ENCODE results near the gene USP31.
A peak's percentile ranks its signal among the peaks of the same experiment; 100 is the strongest.

Gene USP31

DNA sequence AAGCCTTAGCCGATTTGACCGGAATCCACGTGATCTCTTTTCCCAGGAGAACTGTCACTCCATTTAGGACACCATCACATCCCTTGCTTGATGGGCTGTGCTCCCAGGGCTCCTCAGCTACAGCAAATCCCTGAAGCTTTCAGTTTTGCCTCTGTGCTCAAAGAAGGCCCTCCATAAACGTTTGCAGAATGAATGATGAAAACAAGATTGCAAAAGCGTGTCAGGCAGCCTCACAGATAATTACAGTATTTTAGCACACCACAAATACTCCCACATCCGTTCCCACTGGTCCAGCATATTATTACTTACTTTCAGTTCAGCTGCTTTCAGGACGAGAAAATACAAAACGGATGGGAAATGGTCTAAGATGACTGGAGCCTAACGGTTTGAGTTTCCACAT lies 84.6 kb downstream of the USP31 start:
- no peak for DNase-seq (ENCODE audit: low read depth in 2 of 2)

DNA sequence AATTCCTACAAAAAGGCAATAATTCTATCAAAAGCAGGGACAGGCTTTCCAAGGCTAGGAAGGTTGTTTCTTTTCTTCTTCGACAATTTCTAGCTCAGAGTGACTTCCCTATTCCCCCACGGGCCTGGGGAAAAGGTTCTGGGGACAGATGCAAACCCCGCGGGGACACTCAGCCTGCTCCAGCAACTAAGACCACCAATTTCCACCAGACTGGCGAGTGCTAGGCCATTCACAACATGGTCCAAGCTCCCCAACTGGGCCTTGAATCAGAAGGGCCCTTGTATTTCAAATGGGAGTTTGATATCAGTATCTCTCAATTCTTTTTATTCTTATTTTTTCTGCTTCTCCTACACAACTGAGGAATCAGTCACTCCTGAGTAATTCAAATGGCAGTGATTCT lies 86.7 kb downstream of the USP31 start:
- DNase-seq (ENCODE audit: low read depth in 2 of 2), result no peak

DNA sequence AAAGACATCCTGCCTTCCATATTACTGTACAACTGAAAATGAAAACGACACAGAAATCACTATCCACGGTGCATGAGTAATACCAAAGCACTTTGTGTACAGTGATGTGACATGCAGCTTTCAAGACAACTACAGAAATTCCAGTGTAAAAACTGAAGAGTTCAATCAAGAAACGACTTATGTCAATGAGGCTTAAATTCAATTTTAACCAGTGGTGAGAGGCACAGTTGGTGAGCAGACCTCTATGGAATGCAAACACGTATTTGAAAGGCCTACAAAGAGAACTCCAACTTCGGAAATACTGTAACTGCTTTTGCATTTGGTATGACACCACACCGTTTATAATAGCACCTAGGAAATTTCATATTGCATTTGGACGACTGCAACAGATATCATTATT lies 87.6 kb downstream of the USP31 start:
- DNase-seq (ENCODE audit: low read depth in 2 of 2), result no peak

DNA sequence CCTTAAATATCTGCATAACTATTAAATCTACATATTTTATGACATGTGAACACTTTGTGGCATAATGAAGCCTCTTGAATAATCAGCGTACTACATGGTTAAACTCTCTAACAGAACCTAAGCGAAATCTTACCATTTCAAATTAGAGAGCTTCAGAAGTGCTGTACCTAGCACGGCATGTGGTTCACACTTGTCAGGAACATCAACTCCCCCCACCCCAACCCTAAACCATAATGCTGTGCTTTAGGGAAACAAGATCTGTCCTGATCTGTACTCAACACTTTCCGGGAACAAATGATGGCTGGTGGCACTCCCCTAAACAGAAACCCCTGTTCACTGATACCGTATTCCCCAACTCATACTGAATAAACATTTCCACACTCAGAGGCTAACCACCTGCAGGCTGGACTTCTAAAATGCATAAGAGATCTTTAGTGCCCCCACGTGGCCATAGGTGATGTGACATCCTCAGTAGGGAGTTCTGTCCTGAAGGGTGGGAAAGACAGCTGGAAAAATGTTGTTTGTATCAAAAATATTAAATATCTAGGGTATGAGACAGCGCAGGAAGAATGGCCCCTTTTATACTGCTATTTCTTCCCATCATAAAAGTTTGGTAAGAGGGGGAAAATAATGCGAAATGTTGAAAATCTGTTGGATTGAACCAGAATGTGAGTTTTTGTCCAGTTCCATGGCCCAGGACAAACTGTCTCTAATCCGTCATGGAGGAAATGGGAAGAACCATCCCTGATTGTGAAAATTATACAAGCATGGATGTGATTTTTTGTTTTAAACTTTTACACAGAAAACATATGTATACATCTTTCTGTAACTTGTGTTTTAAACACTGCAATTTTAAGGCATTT lies 88.6 kb downstream of the USP31 start:
- peak; percentile 31 to 54 for DNase-seq (ENCODE audit: low read depth in 2 of 2)

DNA sequence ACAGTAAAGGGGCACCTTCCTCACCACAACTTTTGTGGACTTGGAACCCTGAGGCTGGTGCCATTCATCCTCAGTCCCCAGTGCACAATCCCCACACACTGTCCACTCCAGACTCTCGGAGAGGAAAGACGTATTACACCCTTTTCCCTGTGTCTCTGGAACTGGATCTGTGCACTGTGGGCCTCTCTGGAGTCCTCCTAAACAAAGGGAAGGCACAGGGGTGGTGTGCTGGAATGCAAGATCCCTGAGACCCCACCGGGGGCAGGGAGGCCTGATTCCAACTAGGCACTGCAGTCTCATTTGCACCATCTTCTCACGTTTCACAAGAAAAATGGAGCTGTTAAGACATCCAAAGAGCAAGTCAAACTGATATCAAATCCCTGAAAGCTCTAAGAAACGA lies 89.8 kb downstream of the USP31 start:
- DNase-seq (ENCODE audit: low read depth in 2 of 2), result no peak

DNA sequence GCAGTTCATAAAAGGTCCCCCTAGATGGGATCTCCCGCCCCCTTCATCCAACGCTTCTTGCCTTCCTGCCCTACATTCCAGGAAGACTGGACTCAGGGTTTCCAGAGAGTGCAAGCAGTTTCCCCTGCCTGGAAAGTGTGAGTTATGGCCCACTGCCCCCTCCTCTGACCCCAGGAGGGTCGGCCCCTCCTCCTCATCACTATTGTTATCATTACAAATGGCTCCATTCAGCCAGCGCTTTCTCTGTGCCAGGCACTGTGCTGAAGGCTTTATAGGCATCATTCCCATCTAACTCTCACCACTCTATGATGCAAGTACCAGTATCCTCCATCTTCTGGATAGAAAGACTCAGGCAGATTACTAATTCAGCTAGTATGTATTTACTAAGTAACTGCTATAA lies 90.7 kb downstream of the USP31 start:
- no peak for DNase-seq (ENCODE audit: low read depth in 2 of 2)

DNA sequence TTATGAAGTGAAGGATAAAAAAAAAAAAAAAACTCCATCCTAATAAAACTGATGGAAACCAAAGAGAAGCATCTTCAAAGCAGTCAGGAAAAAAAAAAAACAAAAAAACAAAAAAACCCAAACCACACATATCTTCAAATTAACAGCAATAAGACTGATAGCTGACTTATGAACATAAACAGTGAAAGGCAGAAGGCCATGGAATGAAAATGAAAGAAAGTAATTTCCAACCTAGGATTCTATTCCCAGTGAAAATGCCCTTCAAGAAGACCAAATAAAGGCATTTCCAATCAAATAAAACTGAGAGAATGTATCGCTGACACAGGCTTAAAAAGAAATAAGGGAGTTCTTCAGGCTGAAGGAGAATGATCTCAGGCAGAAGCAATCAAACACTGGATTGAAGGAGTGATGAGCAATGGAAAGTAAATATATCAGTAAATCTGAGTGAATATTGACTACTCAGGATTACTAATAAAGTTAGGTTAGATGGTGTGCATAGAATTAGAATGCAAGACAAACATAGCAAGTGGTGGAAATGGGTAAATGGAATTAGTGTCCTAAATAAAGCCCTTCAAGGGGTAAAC lies 92.1 kb downstream of the USP31 start:
- no peak for DNase-seq (ENCODE audit: low read depth in 2 of 2)

DNA sequence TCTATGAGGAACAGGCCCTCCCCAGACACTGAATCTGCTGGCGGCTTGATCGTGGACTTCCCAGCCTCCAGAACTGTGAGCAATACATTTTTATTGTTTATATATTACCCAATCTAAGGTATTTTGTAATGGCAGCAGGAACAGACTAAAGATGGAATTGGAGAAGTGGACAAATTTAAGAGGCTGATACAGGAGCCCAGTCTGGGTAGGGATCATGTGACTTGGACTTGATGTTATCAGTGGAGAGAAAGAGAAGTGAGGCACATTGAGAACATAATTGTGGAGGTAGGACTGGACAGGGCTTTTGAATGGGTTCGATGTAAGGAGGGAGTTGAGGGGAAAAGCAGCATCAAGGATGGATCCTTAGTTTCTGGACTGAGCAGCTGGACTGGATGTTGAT lies 93.8 kb downstream of the USP31 start:
- no peak for DNase-seq (ENCODE audit: low read depth in 2 of 2)

DNA sequence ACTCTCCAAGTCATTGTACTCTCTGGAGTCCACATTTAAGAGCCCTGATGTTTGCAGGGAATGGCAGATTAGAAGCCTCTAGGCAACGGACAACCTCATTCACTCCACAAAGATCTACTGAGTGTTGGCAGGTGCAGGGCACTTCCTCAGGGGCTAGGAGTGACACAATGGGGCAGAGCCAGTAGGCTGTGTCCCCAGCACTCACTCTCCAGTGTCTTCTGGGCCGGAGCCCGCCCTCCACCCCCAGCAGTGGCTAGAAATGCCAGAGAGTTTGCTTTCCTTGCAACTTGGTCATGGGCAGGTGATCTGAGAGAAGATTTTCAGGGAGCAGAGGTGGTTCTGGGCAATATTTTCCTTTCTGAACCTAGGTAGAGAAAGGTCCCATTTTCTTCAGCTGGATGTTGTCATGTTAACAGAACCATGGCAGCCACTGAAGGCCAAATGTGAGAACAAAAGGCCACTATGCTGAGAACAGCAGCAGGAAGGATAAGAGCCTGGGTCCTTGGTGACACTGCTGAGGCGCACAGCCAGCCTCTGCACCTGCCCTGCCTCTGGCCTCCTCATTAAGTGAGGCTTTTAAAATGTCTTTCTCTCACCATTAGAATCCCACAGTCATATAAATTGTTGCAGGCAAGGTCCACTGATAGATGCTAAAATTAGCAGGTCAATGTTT lies 96.2 kb downstream of the USP31 start:
- no peak for DNase-seq (ENCODE audit: low read depth in 2 of 2)

DNA sequence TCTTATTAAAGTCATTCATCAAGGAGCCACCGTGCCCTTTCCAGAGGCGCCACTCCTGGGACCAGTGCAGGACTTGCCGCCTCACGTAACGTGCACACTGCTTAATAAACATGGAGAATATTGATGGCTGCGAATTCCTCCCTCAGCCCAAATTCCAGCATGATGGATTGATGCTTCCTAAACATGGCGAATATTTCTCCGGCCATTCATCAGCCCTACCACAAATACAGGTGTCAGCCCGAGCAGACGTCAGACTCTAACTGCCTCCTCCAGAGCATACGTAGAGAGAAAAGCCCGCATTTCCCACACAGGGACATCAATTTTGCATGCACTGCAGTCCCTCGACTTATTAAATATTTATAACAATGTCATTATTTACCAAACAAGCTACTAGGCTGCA lies 97.0 kb downstream of the USP31 start:
- DNase-seq (ENCODE audit: low read depth in 2 of 2), result no peak

DNA sequence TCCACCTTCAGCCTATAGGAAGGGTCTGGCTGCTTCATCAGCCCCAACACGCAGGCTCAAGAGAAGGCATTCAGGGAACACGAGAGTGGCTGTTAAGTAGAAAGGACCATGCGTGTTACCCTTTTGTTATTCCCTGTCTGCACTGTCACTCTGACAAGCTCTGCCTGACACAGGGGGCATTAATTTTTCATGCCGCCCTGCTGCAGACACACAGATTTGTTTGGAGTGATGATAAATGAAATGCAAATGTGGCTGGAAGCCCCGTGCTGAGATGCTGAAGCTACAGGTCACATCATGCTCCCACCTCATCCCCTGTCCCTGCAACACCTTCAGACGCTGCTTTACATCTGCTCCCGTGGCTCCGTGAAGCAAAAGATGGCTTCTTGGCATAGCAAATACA lies 97.7 kb downstream of the USP31 start:
- DNase-seq (ENCODE audit: low read depth in 2 of 2), result no peak

DNA sequence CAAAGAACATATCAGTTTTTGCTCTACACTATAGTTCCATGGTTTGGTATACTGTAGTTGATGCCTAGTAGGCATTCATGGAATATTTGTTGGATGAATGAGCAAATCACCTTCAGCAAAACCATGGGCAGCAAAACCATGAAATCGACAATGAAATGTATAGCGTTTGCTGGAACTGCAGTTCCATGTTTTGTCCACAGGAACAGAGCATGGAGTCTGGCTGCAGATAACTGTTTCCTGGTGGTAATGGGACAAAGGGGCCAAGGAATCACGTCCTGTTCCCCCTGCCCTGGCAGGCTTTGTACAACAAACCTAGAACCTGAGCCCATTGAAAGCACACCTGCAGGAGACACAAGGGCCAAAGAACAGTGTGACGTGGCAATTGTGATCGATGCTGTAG lies 101.1 kb downstream of the USP31 start:
- DNase-seq (ENCODE audit: low read depth in 2 of 2), result no peak

DNA sequence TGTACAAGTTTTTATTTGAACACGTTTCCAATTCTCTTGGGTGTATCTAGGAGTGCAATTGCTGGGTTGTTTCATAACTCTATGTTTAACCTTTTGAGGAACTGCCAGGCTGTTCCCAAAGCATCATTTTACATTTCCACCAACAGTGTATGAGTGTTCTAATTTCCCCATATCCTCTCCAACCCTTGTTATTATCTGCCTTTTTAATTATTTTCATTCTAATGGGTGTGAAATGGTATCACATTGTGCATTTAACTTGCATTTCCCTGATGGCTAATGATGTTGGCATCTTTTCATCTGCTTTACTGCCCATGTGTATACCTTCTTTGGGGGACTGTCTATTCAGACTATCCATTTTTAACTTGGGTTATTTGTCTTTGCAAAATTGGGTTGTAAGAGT lies 104.2 kb downstream of the USP31 start:
- no peak for DNase-seq (ENCODE audit: low read depth in 2 of 2)

DNA sequence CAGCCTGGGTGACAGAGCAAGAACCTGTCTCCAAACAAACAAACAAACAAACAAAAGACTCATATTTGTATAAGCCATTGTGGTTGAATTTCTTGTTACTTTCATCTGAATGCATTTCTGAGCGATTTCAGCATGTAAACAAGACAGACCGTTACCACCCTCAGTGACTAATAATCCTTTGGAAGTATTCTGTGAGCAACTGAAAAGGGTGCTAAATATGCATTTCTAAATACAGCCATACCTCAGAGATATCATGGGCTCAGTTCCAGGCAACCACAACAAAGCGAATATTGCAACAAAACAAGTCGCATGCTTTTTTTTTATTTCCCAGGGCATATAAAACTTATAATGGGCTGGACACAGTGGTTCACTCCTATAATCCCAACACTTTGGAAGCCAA lies 109.0 kb downstream of the USP31 start:
- DNase-seq (ENCODE audit: low read depth in 2 of 2), result no peak

DNA sequence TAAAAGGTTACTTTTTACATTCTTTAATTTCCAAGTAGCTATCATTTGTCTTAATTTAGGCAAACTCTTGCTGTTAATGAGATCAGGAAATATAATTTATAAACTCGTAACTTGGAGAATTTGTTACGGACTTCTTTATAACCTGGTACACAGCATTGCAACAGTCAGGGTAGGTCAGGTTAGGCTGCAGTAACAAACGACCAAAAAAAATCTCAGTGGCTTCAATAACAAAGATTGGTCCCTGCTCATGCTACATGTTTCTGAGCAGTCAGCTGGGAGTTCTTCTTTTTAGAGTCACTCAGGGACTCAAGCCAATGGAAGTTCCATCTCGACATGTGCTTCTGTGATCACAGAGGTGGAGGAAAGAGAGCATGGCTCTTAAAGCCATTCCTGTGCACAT lies 110.1 kb downstream of the USP31 start:
- DNase-seq (ENCODE audit: low read depth in 2 of 2), result no peak

DNA sequence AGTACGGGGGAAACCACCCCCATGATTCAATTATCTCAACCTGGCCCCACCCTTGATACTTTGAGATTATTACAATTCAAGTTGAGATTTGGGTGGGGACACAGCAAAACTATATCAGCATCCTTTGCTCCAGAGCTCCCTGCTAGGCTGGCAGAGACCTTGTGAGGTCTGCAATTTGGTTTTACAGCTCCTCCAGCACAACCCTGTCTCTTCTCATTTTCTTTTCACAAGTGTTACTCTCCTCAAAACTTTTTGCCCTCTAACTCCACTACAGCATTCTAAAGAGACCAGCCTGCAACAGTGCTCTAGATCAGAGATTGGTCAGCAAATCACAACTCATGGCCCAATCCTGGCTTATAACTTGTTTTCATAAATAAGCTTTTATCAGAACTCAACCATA lies 114.0 kb downstream of the USP31 start:
- no peak for DNase-seq (ENCODE audit: low read depth in 2 of 2)

DNA sequence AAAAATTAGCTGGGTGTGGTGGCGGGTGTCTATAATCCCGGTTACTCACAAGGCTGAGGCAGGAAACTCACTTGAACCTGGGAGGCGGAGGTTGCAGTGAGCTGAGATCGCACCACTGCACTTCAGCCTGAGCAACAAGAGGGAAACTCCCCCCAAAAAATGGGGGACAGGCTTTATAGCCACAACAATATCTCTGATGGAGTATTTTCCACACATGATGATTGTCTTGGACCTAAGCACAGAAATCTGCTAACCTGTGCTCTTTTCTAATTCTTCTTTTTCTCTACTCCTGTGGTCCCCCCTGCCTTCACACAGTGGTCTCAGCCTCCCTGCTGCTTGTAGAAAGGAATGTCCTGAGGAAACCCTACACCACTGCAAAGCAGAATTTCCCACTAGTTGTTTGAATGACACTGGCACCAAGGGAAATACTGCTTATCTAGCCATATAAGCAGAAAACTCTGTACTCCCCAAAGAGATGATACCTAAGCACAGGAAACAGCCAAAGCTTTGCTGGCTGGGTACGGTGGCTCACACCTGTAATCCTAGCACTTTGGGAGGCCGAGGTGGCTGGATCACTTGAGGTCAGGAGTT lies 117.6 kb downstream of the USP31 start:
- DNase-seq (ENCODE audit: low read depth in 2 of 2), result no peak

DNA sequence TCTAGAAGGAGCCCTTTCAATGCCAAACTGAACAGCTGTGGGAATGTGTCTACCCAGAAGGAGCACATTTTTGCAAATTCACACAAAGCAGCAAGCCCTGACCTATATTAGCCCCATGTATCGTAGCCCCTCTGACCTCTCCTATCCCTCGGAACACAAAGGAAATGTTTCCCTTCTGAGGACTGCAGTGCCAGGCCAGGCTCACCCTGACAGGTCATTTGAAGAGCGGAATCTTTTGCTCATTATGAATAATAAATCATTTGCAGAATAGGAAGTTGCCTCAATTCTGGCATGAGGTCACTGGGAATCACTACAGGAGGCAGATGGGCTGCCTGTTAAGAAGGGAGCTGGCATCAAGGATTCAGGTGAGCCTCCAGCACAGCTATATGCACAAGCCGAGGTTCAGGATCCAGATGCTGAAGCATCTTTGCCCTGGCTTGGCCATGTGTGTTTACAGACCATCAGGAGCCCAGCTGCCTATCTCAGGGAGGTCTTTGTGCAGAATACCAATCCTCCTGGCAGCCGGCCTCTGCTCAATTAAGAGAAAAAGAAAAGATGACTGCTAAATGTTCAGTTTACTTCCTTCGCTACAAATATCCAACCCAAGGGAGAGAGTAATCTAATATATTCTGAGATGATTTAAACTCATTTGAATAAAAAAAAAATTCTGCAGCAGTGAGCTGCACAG lies 119.4 kb downstream of the USP31 start:
- DNase-seq (ENCODE audit: low read depth in 2 of 2), result no peak

DNA sequence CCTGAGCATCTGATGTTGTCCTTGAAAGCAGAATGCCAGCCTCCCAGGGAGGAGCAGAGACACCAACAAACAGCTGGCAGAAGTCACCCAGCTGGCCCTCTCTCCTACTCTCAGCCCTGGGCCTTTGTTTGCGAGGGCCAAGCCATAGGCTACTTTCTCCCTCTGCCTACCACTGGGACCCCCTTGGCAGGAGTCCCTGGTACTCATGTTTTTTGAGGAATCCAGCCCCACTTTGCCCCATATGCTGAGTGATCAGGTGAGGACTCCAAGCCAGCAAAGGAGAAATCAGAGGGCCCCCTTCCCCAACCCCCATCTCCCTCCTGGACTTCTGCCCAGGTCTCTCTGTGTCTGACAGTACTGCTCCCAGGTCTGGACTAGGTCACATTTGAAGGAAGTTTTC lies 121.9 kb downstream of the USP31 start:
- no peak for DNase-seq (ENCODE audit: low read depth in 2 of 2)

DNA sequence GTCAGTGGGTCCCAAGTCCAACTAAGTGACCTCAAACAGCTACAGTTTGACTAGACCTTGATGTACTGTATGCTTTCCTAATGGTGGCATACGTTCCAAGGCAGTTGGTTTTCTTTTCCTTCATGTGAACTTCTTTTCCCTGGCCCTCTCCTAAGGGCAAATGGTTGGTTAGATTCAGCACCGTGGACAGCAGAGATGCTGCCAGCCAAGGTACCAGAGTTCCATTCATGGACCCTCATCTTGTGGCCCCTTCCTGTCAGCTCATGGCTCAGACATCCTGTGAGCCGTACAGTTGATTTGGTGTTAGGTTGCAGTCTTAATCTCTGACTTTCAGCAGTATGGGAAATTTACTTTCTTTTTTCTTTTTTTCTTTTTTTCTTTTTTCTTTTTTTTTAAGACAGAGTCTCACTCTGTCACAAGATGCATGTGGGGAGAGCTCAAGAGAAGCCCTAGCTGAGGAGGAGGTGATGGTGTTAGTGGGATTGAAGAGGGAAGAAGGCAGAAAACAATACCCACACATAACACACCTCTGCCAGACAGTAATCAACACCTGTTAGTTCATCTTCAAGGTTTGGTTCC lies 122.4 kb downstream of the USP31 start:
- no peak for DNase-seq (ENCODE audit: low read depth in 2 of 2)

DNA sequence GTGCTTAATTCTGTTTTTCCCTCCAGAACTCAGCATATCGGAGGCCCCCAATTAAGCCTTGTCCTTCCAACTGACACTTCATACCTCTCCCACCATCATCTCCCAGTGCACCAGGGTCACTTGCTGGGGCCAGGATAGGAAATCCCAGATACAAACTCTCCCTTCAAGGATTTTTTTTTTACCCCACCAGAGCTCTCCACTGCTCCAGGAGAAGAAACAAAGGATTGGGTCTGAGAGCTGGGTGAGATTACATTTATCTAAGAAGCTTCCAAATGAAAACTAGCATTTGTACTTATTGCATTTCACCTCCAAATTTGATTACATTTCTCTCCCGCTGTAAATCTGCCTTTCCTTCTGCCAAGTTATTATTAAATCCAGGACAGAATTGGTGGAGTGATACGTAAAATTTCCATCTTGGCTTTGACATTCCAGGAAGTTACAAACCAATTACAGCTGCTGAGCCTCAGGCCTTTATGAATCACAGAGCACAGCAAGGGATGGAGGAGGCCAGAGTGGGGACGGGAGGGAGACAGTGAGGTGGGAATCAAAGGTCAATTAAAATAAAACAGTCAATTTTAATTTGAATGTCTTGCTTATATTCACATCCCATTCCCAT lies 123.5 kb downstream of the USP31 start:
- DNase-seq (ENCODE audit: low read depth in 2 of 2), result no peak
